NCI-H526 treated with DMSO at 0.1 percent for 48 hours (cell line): Measurements from ENCODE around the gene WNT2B.

Experiments
- DNase-seq: peaks from one replicate; lab custom pipeline; 2025; lab: John Stamatoyannopoulos, UW

Gene WNT2B

GRCh38 chr1:112527266-112528010 is 18.7 kb downstream of the WNT2B start:
- DNase-seq, result no peak

- no peak for DNase-seq
Observed at GRCh38 chr1:112528076-112528475, 19.3 kb downstream of the WNT2B start.

GRCh38 chr1:112529301-112529700 is 20.5 kb downstream of the WNT2B start:
- DNase-seq, result peak; percentile 78

GRCh38 chr1:112530832-112531231 is 22.1 kb downstream of the WNT2B start:
- DNase-seq, result no peak

- DNase-seq, result no peak
Observed at GRCh38 chr1:112532064-112532463, 23.3 kb downstream of the WNT2B start.

GRCh38 chr1:112533029-112533428 is 24.3 kb downstream of the WNT2B start:
- no peak for DNase-seq

GRCh38 chr1:112536561-112536960 is 27.8 kb downstream of the WNT2B start:
- no peak for DNase-seq

- DNase-seq, result no peak
Observed at GRCh38 chr1:112537456-112537855, 28.7 kb downstream of the WNT2B start.

- no peak for DNase-seq
Observed at GRCh38 chr1:112538883-112539282, 30.1 kb downstream of the WNT2B start.

GRCh38 chr1:112540226-112540794 is 31.5 kb downstream of the WNT2B start:
- no peak for DNase-seq

GRCh38 chr1:112541299-112541698 is 32.5 kb downstream of the WNT2B start:
- DNase-seq, result no peak

- DNase-seq, result no peak
Observed at GRCh38 chr1:112542206-112542973, 33.6 kb downstream of the WNT2B start.

- no peak for DNase-seq
Observed at GRCh38 chr1:112544011-112544688, 35.4 kb downstream of the WNT2B start.

- no peak for DNase-seq
Observed at GRCh38 chr1:112544751-112545150, 36.0 kb downstream of the WNT2B start.

- DNase-seq, result no peak
Observed at GRCh38 chr1:112546076-112546475, 37.3 kb downstream of the WNT2B start.

- no peak for DNase-seq
Observed at GRCh38 chr1:112548547-112548946, 39.8 kb downstream of the WNT2B start.

- no peak for DNase-seq
Observed at GRCh38 chr1:112549590-112549989, 40.8 kb downstream of the WNT2B start.

- no peak for DNase-seq
Observed at GRCh38 chr1:112554411-112554810, 45.6 kb downstream of the WNT2B start.

GRCh38 chr1:112557385-112557784 is 48.6 kb downstream of the WNT2B start:
- no peak for DNase-seq

GRCh38 chr1:112558634-112559033 is 49.9 kb downstream of the WNT2B start:
- no peak for DNase-seq

GRCh38 chr1:112563341-112563740 is 54.6 kb downstream of the WNT2B start:
- no peak for DNase-seq

GRCh38 chr1:112564081-112564480 is 55.3 kb downstream of the WNT2B start:
- no peak for DNase-seq

- DNase-seq, result no peak
Observed at GRCh38 chr1:112565800-112566199, 57.0 kb downstream of the WNT2B start.
